HepG2 (cell line): Measurements from ENCODE around the gene ULK4. TPM values are rescaled to one million over a fixed set of nuclear protein-coding genes. Genes with fewer than 3 reads are reported as not detected.
A peak's percentile ranks its signal among the peaks of the same experiment; 100 is the strongest.

Experiments
- ETV5 ChIP-seq: IDR thresholded peaks from 2 replicates; pipeline ENCODE4 v1.6.1; 2018; ENCODE audit warnings: missing biosample characterization, missing genetic modification reagents, inconsistent platforms, borderline replicate concordance
- FOXK1 ChIP-seq: sonication (generic); formaldehyde crosslinking; IDR thresholded peaks from 2 replicates; pipeline ENCODE4 v1.4.0; 2020; ENCODE audit warnings: low read depth, missing genetic modification reagents, borderline replicate concordance
- HMG20A ChIP-seq: IDR thresholded peaks from 2 replicates; pipeline ENCODE4 v1.6.1; 2016; ENCODE audit warnings: borderline replicate concordance
- KAT8 ChIP-seq: IDR thresholded peaks from 2 replicates; pipeline ENCODE4 v1.6.1; 2016; ENCODE audit warnings: missing genetic modification reagents, missing compliant biosample characterization
- LCORL ChIP-seq, 2 experiments: fragments of 450-650 bp in 1 of 2; sonication (generic) in 1 of 2; formaldehyde crosslinking in 1 of 2; IDR thresholded peaks; 2 replicates each; pipeline versions ENCODE4 v1.5.0 to v1.6.1; 2017 to 2020; ENCODE audit warnings: antibody characterized with exemption in 1 of 2, missing genetic modification reagents in 1 of 2
- MEIS2 ChIP-seq: sonication (generic); formaldehyde crosslinking; IDR thresholded peaks from 2 replicates; pipeline ENCODE4 v1.9.0; 2021; ENCODE audit warnings: mild to moderate bottlenecking, missing genetic modification reagents
- MIER3 ChIP-seq: IDR thresholded peaks from 2 replicates; pipeline ENCODE4 v1.6.1; 2016; ENCODE audit warnings: missing compliant biosample characterization, borderline replicate concordance
- SOX6 ChIP-seq, 2 experiments: fragments of 450-650 bp in 1 of 2; sonication (generic) in 1 of 2; formaldehyde crosslinking in 1 of 2; IDR thresholded peaks; 2 replicates each; pipeline versions ENCODE4 v1.4.0 to v1.6.1; 2017 to 2020; ENCODE audit warnings: antibody characterized with exemption in 1 of 2, mild to moderate bottlenecking in 1 of 2, missing genetic modification reagents in 1 of 2
- TBL1XR1 ChIP-seq: fragments of 150-350 bp; IDR thresholded peaks from 2 replicates; pipeline ENCODE4 v1.6.1; 2014; ENCODE audit warnings: borderline replicate concordance, low read length; ENCODE audit not compliant: partially characterized antibody
- ZNF350 ChIP-seq: sonication (generic); formaldehyde crosslinking; IDR thresholded peaks from 2 replicates; pipeline ENCODE4 v1.4.0; 2020; ENCODE audit warnings: mild to moderate bottlenecking, low read depth, missing genetic modification reagents, borderline replicate concordance
- polyA plus RNA-seq, 8 experiments: library from polyadenylated mRNA; depleted of rRNA in 3 of 8; stranded (reverse) in 7 of 8; unstranded in 1 of 8; fragments of >200 nt; fragmentation: Illumina TruSeq in 4 of 8; extraction: Trizol in 4 of 8; gene quantifications; 2 replicates each; pipeline versions ENCODE4 v1.2.1 to v1.2.3, GENCODE V29; 2011 to 2016; ENCODE audit warnings: low read depth in 4 of 8, missing spikeins in 1 of 8, mixed read lengths in 1 of 8; ENCODE audit not compliant: insufficient read depth in 1 of 8
- total RNA-seq, 5 experiments: library from RNA; depleted of rRNA; stranded (reverse); fragments of >200 nt; fragmentation: Illumina TruSeq; extraction: Trizol; gene quantifications; 2 replicates each; pipeline ENCODE4 v1.2.3, GENCODE V29; 2016; ENCODE audit warnings: low read depth in 1 of 5
- TF ChIP-seq, protein P1 (sequence below): sonication (generic); formaldehyde crosslinking; conservative IDR thresholded peaks from 2 replicates; pipeline ENCODE4 v1.4.0; 2020; ENCODE audit warnings: mild to moderate bottlenecking, missing genetic modification reagents, moderate library complexity
- TF ChIP-seq, protein P2 (sequence below): sonication (generic); formaldehyde crosslinking; IDR thresholded peaks from 2 replicates; pipeline ENCODE4 v1.4.0; 2020; ENCODE audit warnings: missing genetic modification reagents
- TF ChIP-seq, protein P3 (sequence below): sonication (generic); formaldehyde crosslinking; IDR thresholded peaks from 2 replicates; pipeline ENCODE4 v1.5.1; 2020; ENCODE audit warnings: missing genetic modification reagents, mild to moderate bottlenecking, borderline replicate concordance
- TF ChIP-seq, protein P4 (sequence below): sonication (generic); formaldehyde crosslinking; IDR thresholded peaks from 2 replicates; pipeline ENCODE4 v1.4.0; 2020; ENCODE audit warnings: mild to moderate bottlenecking, missing genetic modification reagents, borderline replicate concordance

The ULK4 gene
- total and polyA plus RNA-seq, 2 of the 13 experiments (the other 11 are each of a cell fraction or from before 2014, with no cell fraction given), result 6.7 to 11.8 TPM

DNA sequence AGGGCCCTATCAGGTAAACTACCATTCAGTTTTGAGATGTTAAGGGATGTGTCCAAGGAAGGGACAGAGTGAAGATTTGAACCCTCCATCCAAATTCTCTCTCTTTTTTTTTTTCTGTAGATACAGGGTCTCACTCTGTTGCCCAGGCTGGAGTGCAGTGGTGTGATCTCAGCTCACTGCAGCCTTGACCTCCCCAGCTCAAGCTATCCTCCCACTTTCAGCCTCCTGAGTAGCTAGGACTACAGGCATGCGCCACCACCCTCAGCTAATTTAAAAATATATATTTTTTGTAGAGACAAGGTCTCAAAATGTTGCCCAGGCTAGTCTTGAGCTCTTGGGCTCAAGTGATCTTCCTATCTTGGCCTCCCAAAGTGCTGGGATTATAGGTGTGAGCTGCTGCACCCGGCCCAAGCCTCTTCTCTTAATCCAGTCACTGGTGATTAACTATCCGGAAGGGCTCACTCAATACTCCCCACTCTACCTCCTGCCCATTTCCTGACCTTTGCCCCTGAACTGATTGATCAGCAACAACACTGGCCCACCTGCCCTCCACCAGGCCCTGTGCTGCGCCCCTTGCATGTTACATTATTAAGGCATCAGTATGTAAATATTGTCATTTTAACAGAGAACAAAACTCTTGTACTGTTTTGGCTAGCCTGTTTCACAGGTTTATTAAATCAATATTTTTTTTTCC lies 597.9 kb downstream of the ULK4 start (continued):
- TF ChIP-seq, protein P1, sequence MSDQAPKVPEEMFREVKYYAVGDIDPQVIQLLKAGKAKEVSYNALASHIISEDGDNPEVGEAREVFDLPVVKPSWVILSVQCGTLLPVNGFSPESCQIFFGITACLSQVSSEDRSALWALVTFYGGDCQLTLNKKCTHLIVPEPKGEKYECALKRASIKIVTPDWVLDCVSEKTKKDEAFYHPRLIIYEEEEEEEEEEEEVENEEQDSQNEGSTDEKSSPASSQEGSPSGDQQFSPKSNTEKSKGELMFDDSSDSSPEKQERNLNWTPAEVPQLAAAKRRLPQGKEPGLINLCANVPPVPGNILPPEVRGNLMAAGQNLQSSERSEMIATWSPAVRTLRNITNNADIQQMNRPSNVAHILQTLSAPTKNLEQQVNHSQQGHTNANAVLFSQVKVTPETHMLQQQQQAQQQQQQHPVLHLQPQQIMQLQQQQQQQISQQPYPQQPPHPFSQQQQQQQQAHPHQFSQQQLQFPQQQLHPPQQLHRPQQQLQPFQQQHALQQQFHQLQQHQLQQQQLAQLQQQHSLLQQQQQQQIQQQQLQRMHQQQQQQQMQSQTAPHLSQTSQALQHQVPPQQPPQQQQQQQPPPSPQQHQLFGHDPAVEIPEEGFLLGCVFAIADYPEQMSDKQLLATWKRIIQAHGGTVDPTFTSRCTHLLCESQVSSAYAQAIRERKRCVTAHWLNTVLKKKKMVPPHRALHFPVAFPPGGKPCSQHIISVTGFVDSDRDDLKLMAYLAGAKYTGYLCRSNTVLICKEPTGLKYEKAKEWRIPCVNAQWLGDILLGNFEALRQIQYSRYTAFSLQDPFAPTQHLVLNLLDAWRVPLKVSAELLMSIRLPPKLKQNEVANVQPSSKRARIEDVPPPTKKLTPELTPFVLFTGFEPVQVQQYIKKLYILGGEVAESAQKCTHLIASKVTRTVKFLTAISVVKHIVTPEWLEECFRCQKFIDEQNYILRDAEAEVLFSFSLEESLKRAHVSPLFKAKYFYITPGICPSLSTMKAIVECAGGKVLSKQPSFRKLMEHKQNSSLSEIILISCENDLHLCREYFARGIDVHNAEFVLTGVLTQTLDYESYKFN, result peak; percentile 96
- TF ChIP-seq ETV5 (CRISPR knock-in tag) (peak; percentile 87; the same call in 1 of the 2 replicates), FOXK1 (CRISPR knock-in tag) (peak; percentile 79; the same call in 1 of the 2 replicates), ZNF350 (CRISPR knock-in tag) (peak; percentile 49; the same call in 1 of the 2 replicates), KAT8 (peak; percentile 44; the same call in 1 of the 2 replicates), HMG20A (CRISPR knock-in tag) (peak; percentile 65; the same call in 1 of the 2 replicates), LCORL (IDR thresholded peaks at IDR 0.05) (no peak), LCORL (CRISPR knock-in tag; IDR thresholded peaks at IDR 0.05) (peak; percentile 81; the same call in 1 of the 2 replicates), MEIS2 (CRISPR knock-in tag) (0 out of 2 replicates have a peak, but pooled peaks have one; percentile 36), MIER3 (CRISPR knock-in tag) (0 out of 2 replicates have a peak, but pooled peaks have one; percentile 22), SOX6 (IDR thresholded peaks at IDR 0.05) (no peak), SOX6 (CRISPR knock-in tag; IDR thresholded peaks at IDR 0.05) (peak; percentile 92), TBL1XR1 (peak; percentile 57)
- TF ChIP-seq, protein P2, sequence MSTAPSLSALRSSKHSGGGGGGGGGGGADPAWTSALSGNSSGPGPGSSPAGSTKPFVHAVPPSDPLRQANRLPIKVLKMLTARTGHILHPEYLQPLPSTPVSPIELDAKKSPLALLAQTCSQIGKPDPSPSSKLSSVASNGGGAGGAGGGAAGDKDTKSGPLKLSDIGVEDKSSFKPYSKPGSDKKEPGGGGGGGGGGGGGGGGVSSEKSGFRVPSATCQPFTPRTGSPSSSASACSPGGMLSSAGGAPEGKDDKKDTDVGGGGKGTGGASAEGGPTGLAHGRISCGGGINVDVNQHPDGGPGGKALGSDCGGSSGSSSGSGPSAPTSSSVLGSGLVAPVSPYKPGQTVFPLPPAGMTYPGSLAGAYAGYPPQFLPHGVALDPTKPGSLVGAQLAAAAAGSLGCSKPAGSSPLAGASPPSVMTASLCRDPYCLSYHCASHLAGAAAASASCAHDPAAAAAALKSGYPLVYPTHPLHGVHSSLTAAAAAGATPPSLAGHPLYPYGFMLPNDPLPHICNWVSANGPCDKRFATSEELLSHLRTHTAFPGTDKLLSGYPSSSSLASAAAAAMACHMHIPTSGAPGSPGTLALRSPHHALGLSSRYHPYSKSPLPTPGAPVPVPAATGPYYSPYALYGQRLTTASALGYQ (CRISPR knock-in tag), result peak; percentile 42; the same call in 1 of the 2 replicates
- TF ChIP-seq, protein P3, sequence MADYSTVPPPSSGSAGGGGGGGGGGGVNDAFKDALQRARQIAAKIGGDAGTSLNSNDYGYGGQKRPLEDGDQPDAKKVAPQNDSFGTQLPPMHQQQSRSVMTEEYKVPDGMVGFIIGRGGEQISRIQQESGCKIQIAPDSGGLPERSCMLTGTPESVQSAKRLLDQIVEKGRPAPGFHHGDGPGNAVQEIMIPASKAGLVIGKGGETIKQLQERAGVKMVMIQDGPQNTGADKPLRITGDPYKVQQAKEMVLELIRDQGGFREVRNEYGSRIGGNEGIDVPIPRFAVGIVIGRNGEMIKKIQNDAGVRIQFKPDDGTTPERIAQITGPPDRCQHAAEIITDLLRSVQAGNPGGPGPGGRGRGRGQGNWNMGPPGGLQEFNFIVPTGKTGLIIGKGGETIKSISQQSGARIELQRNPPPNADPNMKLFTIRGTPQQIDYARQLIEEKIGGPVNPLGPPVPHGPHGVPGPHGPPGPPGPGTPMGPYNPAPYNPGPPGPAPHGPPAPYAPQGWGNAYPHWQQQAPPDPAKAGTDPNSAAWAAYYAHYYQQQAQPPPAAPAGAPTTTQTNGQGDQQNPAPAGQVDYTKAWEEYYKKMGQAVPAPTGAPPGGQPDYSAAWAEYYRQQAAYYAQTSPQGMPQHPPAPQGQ, result no peak
- TF ChIP-seq, protein P4, sequence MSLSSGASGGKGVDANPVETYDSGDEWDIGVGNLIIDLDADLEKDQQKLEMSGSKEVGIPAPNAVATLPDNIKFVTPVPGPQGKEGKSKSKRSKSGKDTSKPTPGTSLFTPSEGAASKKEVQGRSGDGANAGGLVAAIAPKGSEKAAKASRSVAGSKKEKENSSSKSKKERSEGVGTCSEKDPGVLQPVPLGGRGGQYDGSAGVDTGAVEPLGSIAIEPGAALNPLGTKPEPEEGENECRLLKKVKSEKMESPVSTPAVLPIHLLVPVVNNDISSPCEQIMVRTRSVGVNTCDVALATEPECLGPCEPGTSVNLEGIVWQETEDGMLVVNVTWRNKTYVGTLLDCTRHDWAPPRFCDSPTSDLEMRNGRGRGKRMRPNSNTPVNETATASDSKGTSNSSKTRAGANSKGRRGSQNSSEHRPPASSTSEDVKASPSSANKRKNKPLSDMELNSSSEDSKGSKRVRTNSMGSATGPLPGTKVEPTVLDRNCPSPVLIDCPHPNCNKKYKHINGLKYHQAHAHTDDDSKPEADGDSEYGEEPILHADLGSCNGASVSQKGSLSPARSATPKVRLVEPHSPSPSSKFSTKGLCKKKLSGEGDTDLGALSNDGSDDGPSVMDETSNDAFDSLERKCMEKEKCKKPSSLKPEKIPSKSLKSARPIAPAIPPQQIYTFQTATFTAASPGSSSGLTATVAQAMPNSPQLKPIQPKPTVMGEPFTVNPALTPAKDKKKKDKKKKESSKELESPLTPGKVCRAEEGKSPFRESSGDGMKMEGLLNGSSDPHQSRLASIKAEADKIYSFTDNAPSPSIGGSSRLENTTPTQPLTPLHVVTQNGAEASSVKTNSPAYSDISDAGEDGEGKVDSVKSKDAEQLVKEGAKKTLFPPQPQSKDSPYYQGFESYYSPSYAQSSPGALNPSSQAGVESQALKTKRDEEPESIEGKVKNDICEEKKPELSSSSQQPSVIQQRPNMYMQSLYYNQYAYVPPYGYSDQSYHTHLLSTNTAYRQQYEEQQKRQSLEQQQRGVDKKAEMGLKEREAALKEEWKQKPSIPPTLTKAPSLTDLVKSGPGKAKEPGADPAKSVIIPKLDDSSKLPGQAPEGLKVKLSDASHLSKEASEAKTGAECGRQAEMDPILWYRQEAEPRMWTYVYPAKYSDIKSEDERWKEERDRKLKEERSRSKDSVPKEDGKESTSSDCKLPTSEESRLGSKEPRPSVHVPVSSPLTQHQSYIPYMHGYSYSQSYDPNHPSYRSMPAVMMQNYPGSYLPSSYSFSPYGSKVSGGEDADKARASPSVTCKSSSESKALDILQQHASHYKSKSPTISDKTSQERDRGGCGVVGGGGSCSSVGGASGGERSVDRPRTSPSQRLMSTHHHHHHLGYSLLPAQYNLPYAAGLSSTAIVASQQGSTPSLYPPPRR (CRISPR knock-in tag), result peak; percentile 92
